K562 (cell line): ENCODE data around the gene TFRC. TPM values are rescaled to one million over a fixed set of nuclear protein-coding genes. Genes with fewer than 3 reads are reported as not detected.

ENCODE experiments used
- ATF1 ChIP-seq, 2 experiments: fragments of 450-650 bp in 1 of 2; IDR thresholded peaks; 2 replicates each; pipeline ENCODE4 v1.6.1; 2016; ENCODE audit warnings: missing compliant biosample characterization in 1 of 2, missing genetic modification characterization in 1 of 2
- ID3 ChIP-seq, 2 experiments: fragments of 250-450 bp in 1 of 2; fragments of 450-650 bp in 1 of 2; sonication (Bioruptor Pico) in 1 of 2; IDR thresholded peaks; 2 replicates each; pipeline versions ENCODE4 v1.6.1 to v1.8.0; 2016 to 2021; ENCODE audit warnings: mild to moderate bottlenecking in 2 of 2, moderate library complexity in 2 of 2, missing compliant biosample characterization in 1 of 2, missing genetic modification characterization in 1 of 2
- NCOA1 ChIP-seq: fragments of 450-650 bp; IDR thresholded peaks from 2 replicates; pipeline ENCODE4 v1.6.1; 2016; ENCODE audit warnings: low read depth
- POLR2G ChIP-seq: fragments of 200-400 bp; formaldehyde crosslinking; IDR thresholded peaks from 2 replicates; pipeline ENCODE4 v1.6.1; 2017; ENCODE audit warnings: low read depth, mild to moderate bottlenecking, antibody characterized with exemption, low read length, moderate library complexity
- REST ChIP-seq, 2 experiments: fragments of 450-650 bp; formaldehyde crosslinking in 1 of 2; IDR thresholded peaks; 2 replicates each; pipeline versions ENCODE4 v1.4.0 to v1.6.1; 2014 to 2020; ENCODE audit warnings: mild to moderate bottlenecking in 2 of 2, borderline replicate concordance in 1 of 2, low read depth in 1 of 2
- ZNF318 ChIP-seq, 2 experiments: fragments of 450-650 bp; IDR thresholded peaks; 2 replicates each; pipeline ENCODE4 v1.6.1; 2016; ENCODE audit warnings: mild to moderate bottlenecking in 2 of 2, borderline replicate concordance in 1 of 2, low read depth in 1 of 2, moderate library complexity in 1 of 2
- polyA plus RNA-seq, 8 experiments: library from polyadenylated mRNA; depleted of rRNA in 4 of 8; stranded (reverse) in 5 of 8; unstranded in 3 of 8; fragments of >200 nt; fragmentation: Nextera tagmentation in 2 of 8; fragmentation: Illumina TruSeq in 1 of 8; extraction: Ambion mirVana in 2 of 8; extraction: Trizol in 1 of 8; gene quantifications; 2 replicates each; pipeline versions ENCODE4 v1.2.1 to v1.2.3, GENCODE V29; 2011 to 2014; ENCODE audit warnings: inconsistent platforms in 1 of 8, missing spikeins in 1 of 8
- total RNA-seq, 7 experiments: library from RNA; depleted of rRNA in 6 of 7; stranded (reverse); fragments of >200 nt in 6 of 7; fragmentation: Illumina TruSeq in 2 of 7; extraction: Trizol in 2 of 7; gene quantifications; 2 replicates each; pipeline versions ENCODE4 v1.2.1 to v1.2.3, GENCODE V29; 2011 to 2021; ENCODE audit warnings: low replicate concordance in 1 of 7
- TF ChIP-seq, protein P1 (sequence below): fragments of 450-650 bp; formaldehyde crosslinking; IDR thresholded peaks from 2 replicates; pipeline ENCODE4 v1.4.0; 2022; ENCODE audit warnings: mild to moderate bottlenecking, moderate library complexity

The TFRC gene
- total and polyA plus RNA-seq, 9 of the 15 experiments (the other 6 are each of a cell fraction or from before 2014, with no cell fraction given) = 149 to 679 (median 332) TPM

GRCh38 chr3:196055683-196056270 lies 26.1 kb downstream of the TFRC start (continued):
- TF ChIP-seq REST (IDR thresholded peaks at IDR 0.05; ENCODE audit: borderline replicate concordance) (0 out of 2 replicates have a peak, but pooled peaks have one; percentile 6), REST (CRISPR knock-in tag; IDR thresholded peaks at IDR 0.05; ENCODE audit: low read depth) (no peak), POLR2G (peak; percentile 69), NCOA1 (peak; percentile 76; the same call in 1 of the 2 replicates), ID3 (CRISPR knock-in tag; IDR thresholded peaks at IDR 0.05) (no peak), ID3 (tag; IDR thresholded peaks at IDR 0.05) (no peak), ATF1 (CRISPR knock-in tag; IDR thresholded peaks at IDR 0.05) (peak; percentile 57), ATF1 (tag; IDR thresholded peaks at IDR 0.05) (peak; percentile 78), ZNF318 (IDR thresholded peaks at IDR 0.05; ENCODE audit: borderline replicate concordance in 1 of 2, low read depth in 1 of 2) (peak in 1 of 2 experiments; percentile 100; a peak in 2 of 4 replicates)
- TF ChIP-seq, protein P1, sequence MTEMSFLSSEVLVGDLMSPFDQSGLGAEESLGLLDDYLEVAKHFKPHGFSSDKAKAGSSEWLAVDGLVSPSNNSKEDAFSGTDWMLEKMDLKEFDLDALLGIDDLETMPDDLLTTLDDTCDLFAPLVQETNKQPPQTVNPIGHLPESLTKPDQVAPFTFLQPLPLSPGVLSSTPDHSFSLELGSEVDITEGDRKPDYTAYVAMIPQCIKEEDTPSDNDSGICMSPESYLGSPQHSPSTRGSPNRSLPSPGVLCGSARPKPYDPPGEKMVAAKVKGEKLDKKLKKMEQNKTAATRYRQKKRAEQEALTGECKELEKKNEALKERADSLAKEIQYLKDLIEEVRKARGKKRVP (CRISPR knock-in tag) = peak; percentile 69
